Loucy (cell line): Measurements from ENCODE around the gene VAV3.

Experiments used
- H2AFZ ChIP-seq: fragments of 200-600 bp; sonication (generic); 2 replicates; pipeline ENCODE4 v1.6.0; 2016; ENCODE audit warnings: antibody characterized with exemption, mild to moderate bottlenecking, low read length, moderate library complexity
- H3F3A ChIP-seq: fragments of 200-600 bp; 2 replicates; pipeline ENCODE4 v1.6.0; 2016; ENCODE audit warnings: antibody characterized with exemption, low read depth, mild to moderate bottlenecking
- H3K27me3 ChIP-seq: fragments of 200-600 bp; sonication (generic); 2 replicates; pipeline ENCODE4 v1.6.1; 2014; ENCODE audit warnings: low read length, mild to moderate bottlenecking; ENCODE audit not compliant: insufficient read depth, poor library complexity, severe bottlenecking
- H3K36me3 ChIP-seq: fragments of 200-600 bp; sonication (generic); 2 replicates; pipeline ENCODE4 v1.6.1; 2016; ENCODE audit warnings: low read length; ENCODE audit not compliant: insufficient read depth
- H3K4me1 ChIP-seq: fragments of 200-600 bp; sonication (generic); 2 replicates; pipeline ENCODE4 v1.5.1; 2014; ENCODE audit warnings: low read length, mild to moderate bottlenecking; ENCODE audit not compliant: insufficient read depth, poor library complexity, severe bottlenecking
- H3K4me2 ChIP-seq: fragments of 200-600 bp; sonication (generic); 2 replicates; pipeline ENCODE4 v1.6.0; 2014; ENCODE audit warnings: antibody characterized with exemption, low read length, low read depth, mild to moderate bottlenecking; ENCODE audit not compliant: poor library complexity, severe bottlenecking
- H3K4me3 ChIP-seq: fragments of 200-600 bp; sonication (generic); 2 replicates; pipeline ENCODE4 v1.5.1; 2014; ENCODE audit warnings: low read length, mild to moderate bottlenecking, mixed read lengths; ENCODE audit not compliant: poor library complexity, severe bottlenecking
- H3K79me2 ChIP-seq: fragments of 200-600 bp; sonication (generic); 2 replicates; pipeline ENCODE4 v1.6.1; 2014; ENCODE audit warnings: low read length; ENCODE audit not compliant: insufficient read depth
- H3K9ac ChIP-seq: fragments of 200-600 bp; sonication (generic); 2 replicates; pipeline ENCODE4 v1.6.0; 2014; ENCODE audit warnings: mild to moderate bottlenecking, low read depth, low read length, moderate library complexity; ENCODE audit not compliant: poor library complexity, severe bottlenecking
- H3K9me2 ChIP-seq: fragments of 200-600 bp; sonication (generic); replicated peaks from 2 replicates; pipeline ENCODE4 v1.6.1; 2016; ENCODE audit warnings: low read depth, low read length, mixed read lengths
- H3K9me3 ChIP-seq: fragments of 200-600 bp; sonication (generic); 2 replicates; pipeline ENCODE4 v1.6.1; 2014; ENCODE audit warnings: mild to moderate bottlenecking, antibody characterized with exemption, low read length, low read depth; ENCODE audit not compliant: insufficient read depth
- H4K20me1 ChIP-seq: fragments of 200-600 bp; sonication (generic); 2 replicates; pipeline ENCODE4 v1.6.0; 2014; ENCODE audit warnings: antibody characterized with exemption, low read length, mild to moderate bottlenecking; ENCODE audit not compliant: insufficient read depth, poor library complexity, severe bottlenecking
- CTCF ChIP-seq: fragments of 200-600 bp; sonication (generic); conservative IDR thresholded peaks from 2 replicates; pipeline ENCODE4 v1.5.1; 2014; ENCODE audit warnings: mild to moderate bottlenecking, antibody characterized with exemption, low read length
- EZH2phosphoT487 ChIP-seq: fragments of 200-600 bp; IDR thresholded peaks from 2 replicates; pipeline ENCODE4 v1.6.1; 2018; ENCODE audit warnings: antibody characterized with exemption, mild to moderate bottlenecking, moderate library complexity, borderline replicate concordance

The VAV3 gene

GRCh38 chr1:107698161-107698560, 266.8 kb downstream of the VAV3 start:
- Histone ChIP-seq H3K9ac (no peak overlapping the region), H3K27me3 (no peaks in the 10 kb centered on the region), H4K20me1 (no peaks in the 10 kb centered on the region), H3K36me3 (peaks cover 77% of the 10 kb centered on the region), H3K4me2 (no peak overlapping the region), H3K9me2 (no peaks in the 10 kb centered on the region), H3K4me3 (no peak overlapping the region), H2AFZ (no peak overlapping the region), H3K4me1 (no peaks in the 10 kb centered on the region), H3K9me3 (no peaks in the 10 kb centered on the region), H3F3A (no peaks in the 10 kb centered on the region), H3K79me2 (no peaks in the 10 kb centered on the region)
- TF ChIP-seq CTCF (no peak), EZH2phosphoT487 (no peak)

- H3K27me3 ChIP-seq: no peaks in the 10 kb centered on the region
- no peak overlapping the region for H3K4me2 ChIP-seq
- H4K20me1 ChIP-seq: no peaks in the 10 kb centered on the region
- TF ChIP-seq CTCF (no peak), EZH2phosphoT487 (no peak)
- H3F3A ChIP-seq: no peaks in the 10 kb centered on the region
- peaks cover 89% of the 10 kb centered on the region for H3K36me3 ChIP-seq
- H3K4me1 ChIP-seq: no peaks in the 10 kb centered on the region
- H3K79me2 ChIP-seq: no peaks in the 10 kb centered on the region
- no peak overlapping the region for H3K4me3 ChIP-seq
- H3K9me3 ChIP-seq: no peaks in the 10 kb centered on the region
- no peaks in the 10 kb centered on the region for H3K9me2 ChIP-seq
- H2AFZ ChIP-seq: no peak overlapping the region
- no peak overlapping the region for H3K9ac ChIP-seq
Observed at GRCh38 chr1:107695341-107695740, 269.6 kb downstream of the VAV3 start.

DNA sequence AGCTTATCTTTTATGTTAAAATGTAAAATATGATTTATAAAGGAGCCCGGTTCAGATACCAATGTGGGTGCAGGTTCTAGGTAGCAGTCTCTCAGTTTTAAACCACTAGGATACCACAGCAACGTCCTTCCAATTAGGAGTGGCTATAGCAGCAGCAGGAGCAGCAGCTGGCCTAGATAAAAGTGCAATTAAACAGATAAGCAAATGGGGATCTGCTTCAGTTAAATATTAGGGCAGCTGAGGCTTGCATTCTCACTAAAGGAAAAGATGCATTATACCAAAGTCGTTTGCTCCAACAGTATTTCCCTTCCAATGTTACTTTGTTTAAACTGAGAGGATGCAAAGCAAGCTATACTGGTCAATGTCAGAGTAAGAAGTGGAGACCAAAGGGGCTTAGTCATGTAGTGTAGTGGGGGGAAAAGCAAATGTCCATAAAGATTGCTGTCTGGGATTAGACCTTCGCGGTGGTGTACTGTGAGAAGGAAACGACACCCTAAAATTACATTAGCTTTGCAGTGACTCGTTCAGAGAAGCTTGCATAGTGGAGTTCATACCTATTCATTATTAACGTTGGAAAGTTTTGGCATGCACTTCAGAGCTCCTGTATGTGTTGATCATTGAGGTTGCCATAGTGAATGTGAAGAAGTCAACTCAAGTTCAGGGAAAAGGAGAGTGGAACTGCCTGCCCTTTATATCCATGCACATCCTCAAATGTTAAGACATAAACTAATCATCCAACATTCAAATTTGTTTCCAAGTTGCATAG, 272.2 kb downstream of the VAV3 start:
- Histone ChIP-seq H3K4me2 (no peak overlapping the region), H3K9me2 (no peaks in the 10 kb centered on the region), H3K4me3 (no peak overlapping the region), H3F3A (no peaks in the 10 kb centered on the region), H3K9me3 (no peaks in the 10 kb centered on the region), H3K27me3 (no peaks in the 10 kb centered on the region), H2AFZ (no peak overlapping the region), H3K36me3 (peaks cover 87% of the 10 kb centered on the region), H4K20me1 (no peaks in the 10 kb centered on the region), H3K79me2 (no peaks in the 10 kb centered on the region), H3K9ac (no peak overlapping the region), H3K4me1 (no peaks in the 10 kb centered on the region)
- TF ChIP-seq CTCF (no peak), EZH2phosphoT487 (no peak)
